ENCODE measurements around the gene ARMH4. TPM values are rescaled to one million over a fixed set of nuclear protein-coding genes. Genes with fewer than 3 reads are reported as not detected.

The ARMH4 gene
- total RNA-seq, 2 donors from 2014 or later, result 0.57 to 2.8 TPM

DNA sequence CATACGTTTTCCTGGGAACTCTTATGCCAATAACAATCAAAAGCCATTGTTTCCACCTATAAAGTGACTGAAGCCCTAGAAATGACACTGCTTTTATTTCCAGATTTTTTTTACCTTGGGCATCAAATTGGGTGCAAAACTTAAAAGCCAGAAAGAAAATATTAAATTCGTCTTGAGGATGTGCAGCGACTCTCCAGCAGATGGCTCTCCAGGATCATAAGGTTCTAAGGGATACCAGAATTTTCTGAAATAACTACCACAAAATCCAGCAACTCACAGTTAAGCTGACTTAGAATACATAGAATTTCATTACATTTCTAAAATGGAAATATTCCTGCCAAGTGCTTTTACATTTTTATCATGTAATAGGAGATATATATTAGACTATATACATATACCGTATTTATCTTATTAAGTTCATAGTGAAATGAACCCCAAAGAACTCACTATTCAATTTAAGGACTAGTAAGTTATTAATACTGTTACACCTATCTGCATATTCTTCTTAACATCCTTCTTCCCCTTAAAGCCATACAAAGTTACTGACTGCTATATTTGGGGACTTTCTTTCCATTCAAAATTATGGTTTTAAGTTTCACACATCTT is 44.0 kb downstream of the ARMH4 start:
- Histone ChIP-seq H3K27me3 (no peaks in the 10 kb centered on the region), H3K9me3 (no peaks in the 10 kb centered on the region), H3K27ac (no peak overlapping the region), H3K4me3 (no peak overlapping the region), H3K9ac (ENCODE audit: low read depth in 2 of 2, low read length in 2 of 2) (no peak overlapping the region), H3K36me3 (no peaks in the 10 kb centered on the region), H3K4me1 (no peaks in the 10 kb centered on the region)
- peak; percentile 32 for DNase-seq
- intact Hi-C loops (cut with DNase I), result loop anchor here (2.0 kb wide), 1 partner anchor 59 kb away; no protein-coding TSS in a partner anchor
- TF ChIP-seq, protein P1, sequence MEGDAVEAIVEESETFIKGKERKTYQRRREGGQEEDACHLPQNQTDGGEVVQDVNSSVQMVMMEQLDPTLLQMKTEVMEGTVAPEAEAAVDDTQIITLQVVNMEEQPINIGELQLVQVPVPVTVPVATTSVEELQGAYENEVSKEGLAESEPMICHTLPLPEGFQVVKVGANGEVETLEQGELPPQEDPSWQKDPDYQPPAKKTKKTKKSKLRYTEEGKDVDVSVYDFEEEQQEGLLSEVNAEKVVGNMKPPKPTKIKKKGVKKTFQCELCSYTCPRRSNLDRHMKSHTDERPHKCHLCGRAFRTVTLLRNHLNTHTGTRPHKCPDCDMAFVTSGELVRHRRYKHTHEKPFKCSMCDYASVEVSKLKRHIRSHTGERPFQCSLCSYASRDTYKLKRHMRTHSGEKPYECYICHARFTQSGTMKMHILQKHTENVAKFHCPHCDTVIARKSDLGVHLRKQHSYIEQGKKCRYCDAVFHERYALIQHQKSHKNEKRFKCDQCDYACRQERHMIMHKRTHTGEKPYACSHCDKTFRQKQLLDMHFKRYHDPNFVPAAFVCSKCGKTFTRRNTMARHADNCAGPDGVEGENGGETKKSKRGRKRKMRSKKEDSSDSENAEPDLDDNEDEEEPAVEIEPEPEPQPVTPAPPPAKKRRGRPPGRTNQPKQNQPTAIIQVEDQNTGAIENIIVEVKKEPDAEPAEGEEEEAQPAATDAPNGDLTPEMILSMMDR (IDR thresholded peaks at IDR 0.05), result peak; percentile 71

- intact Hi-C loops (cut with DNase I), result no loop called here
- no peaks in the 10 kb centered on the region for H3K27me3 ChIP-seq
- H3K9me3 ChIP-seq, result no peaks in the 10 kb centered on the region
- no peaks in the 10 kb centered on the region for H3K36me3 ChIP-seq
- H3K4me1 ChIP-seq, result no peaks in the 10 kb centered on the region
- DNase-seq, result no peak
- H3K27ac ChIP-seq, result no peak overlapping the region
- no peak overlapping the region for H3K4me3 ChIP-seq
- TF ChIP-seq, protein P1 (IDR thresholded peaks at IDR 0.05), result no peak
- no peak overlapping the region for H3K9ac ChIP-seq (ENCODE audit: low read depth in 2 of 2, low read length in 2 of 2)
These were observed 45.0 kb downstream of the ARMH4 start for GRCh38 chr14:58107041-58107440.

- TF ChIP-seq, protein P1 (IDR thresholded peaks at IDR 0.05), result no peak
- H3K36me3 ChIP-seq, result no peaks in the 10 kb centered on the region
- intact Hi-C loops (cut with DNase I), result no loop called here
- H3K4me3 ChIP-seq, result no peak overlapping the region
- H3K4me1 ChIP-seq, result no peaks in the 10 kb centered on the region
- DNase-seq, result no peak
- no peaks in the 10 kb centered on the region for H3K27me3 ChIP-seq
- H3K27ac ChIP-seq, result no peak overlapping the region
- H3K9me3 ChIP-seq, result no peaks in the 10 kb centered on the region
- H3K9ac ChIP-seq (ENCODE audit: low read depth in 2 of 2, low read length in 2 of 2), result no peak overlapping the region
These were observed 45.6 kb downstream of the ARMH4 start for GRCh38 chr14:58106446-58106845.

- intact Hi-C loops (cut with DNase I), result no loop called here
- no peak overlapping the region for H3K4me3 ChIP-seq
- H3K9me3 ChIP-seq, result no peaks in the 10 kb centered on the region
- TF ChIP-seq, protein P1 (IDR thresholded peaks at IDR 0.05), result no peak
- H3K36me3 ChIP-seq, result no peaks in the 10 kb centered on the region
- no peaks in the 10 kb centered on the region for H3K27me3 ChIP-seq
- no peak overlapping the region for H3K9ac ChIP-seq (ENCODE audit: low read depth in 2 of 2, low read length in 2 of 2)
- H3K27ac ChIP-seq, result no peak overlapping the region
- no peaks in the 10 kb centered on the region for H3K4me1 ChIP-seq
- DNase-seq, result no peak
These were observed 47.2 kb downstream of the ARMH4 start for GRCh38 chr14:58104808-58105207.

GRCh38 chr14:58100735-58101368 is 51.2 kb downstream of the ARMH4 start:
- no peaks in the 10 kb centered on the region for H3K36me3 ChIP-seq
- no peak for DNase-seq
- H3K9ac ChIP-seq (ENCODE audit: low read depth in 2 of 2, low read length in 2 of 2), result no peak overlapping the region
- intact Hi-C loops (cut with DNase I), result no loop called here
- H3K27me3 ChIP-seq, result no peaks in the 10 kb centered on the region
- H3K27ac ChIP-seq, result no peak overlapping the region
- no peak overlapping the region for H3K4me3 ChIP-seq
- TF ChIP-seq, protein P1 (IDR thresholded peaks at IDR 0.05), result no peak
- H3K4me1 ChIP-seq, result no peaks in the 10 kb centered on the region
- H3K9me3 ChIP-seq, result no peaks in the 10 kb centered on the region

Data from colonic mucosa (tissue), 4 donors.